ENCODE measurements around the gene PASD1. TPM values are rescaled to one million over a fixed set of nuclear protein-coding genes. Genes with fewer than 3 reads are reported as not detected.

Gene PASD1
- total and polyA plus RNA-seq, 4 donors = 0.08 to 0.10 TPM; not detected in 2

- Histone ChIP-seq H3K36me3 (ENCODE audit: control insufficient read depth, insufficient read depth, low read length) (no peaks in the 10 kb centered on the region), H3K4me1 (ENCODE audit: control insufficient read depth, insufficient read depth, low read length) (no peaks in the 10 kb centered on the region), H3K9me3 (ENCODE audit: control insufficient read depth, insufficient read depth, low read length) (no peaks in the 10 kb centered on the region), H3K4me3 (ENCODE audit: low read depth, low read length) (no peak overlapping the region), H3K27ac (ENCODE audit: low read depth, low read length) (no peak overlapping the region), H3K27me3 (ENCODE audit: control insufficient read depth, insufficient read depth, low read length) (no peaks in the 10 kb centered on the region)
- DNase-seq (ENCODE audit: low read depth in 4 of 6, low spot score in 6 of 6) = no peak
- WGBS (ENCODE audit: insufficient coverage) = no CpG with 5 or more reads among the region's 1 CpG
Measured at GRCh38 chrX:151596282-151596681, 32.8 kb downstream of the PASD1 start.

- no peak for DNase-seq (ENCODE audit: low read depth in 4 of 6, low spot score in 6 of 6)
- no CpG with 5 or more reads among the region's 1 CpG for WGBS (ENCODE audit: insufficient coverage)
- H3K27ac ChIP-seq (ENCODE audit: low read depth, low read length) = no peak overlapping the region
- no peaks in the 10 kb centered on the region for H3K4me1 ChIP-seq (ENCODE audit: control insufficient read depth, insufficient read depth, low read length)
- no peaks in the 10 kb centered on the region for H3K9me3 ChIP-seq (ENCODE audit: control insufficient read depth, insufficient read depth, low read length)
- H3K4me3 ChIP-seq (ENCODE audit: low read depth, low read length) = no peak overlapping the region
- H3K36me3 ChIP-seq (ENCODE audit: control insufficient read depth, insufficient read depth, low read length) = no peaks in the 10 kb centered on the region
- H3K27me3 ChIP-seq (ENCODE audit: control insufficient read depth, insufficient read depth, low read length) = no peaks in the 10 kb centered on the region
Measured at GRCh38 chrX:151604931-151605330, 41.5 kb downstream of the PASD1 start.

- Histone ChIP-seq H3K9me3 (ENCODE audit: control insufficient read depth, insufficient read depth, low read length) (no peaks in the 10 kb centered on the region), H3K27me3 (ENCODE audit: control insufficient read depth, insufficient read depth, low read length) (no peaks in the 10 kb centered on the region), H3K36me3 (ENCODE audit: control insufficient read depth, insufficient read depth, low read length) (no peaks in the 10 kb centered on the region), H3K4me3 (ENCODE audit: low read depth, low read length) (no peak overlapping the region), H3K4me1 (ENCODE audit: control insufficient read depth, insufficient read depth, low read length) (no peaks in the 10 kb centered on the region), H3K27ac (ENCODE audit: low read depth, low read length) (no peak overlapping the region)
- DNase-seq (ENCODE audit: low read depth in 4 of 6, low spot score in 6 of 6) = no peak
- no CpG with 5 or more reads among the region's 5 CpGs for WGBS (ENCODE audit: insufficient coverage)
Measured at GRCh38 chrX:151609222-151609621, 45.7 kb downstream of the PASD1 start.

- no peak for DNase-seq (ENCODE audit: low read depth in 4 of 6, low spot score in 6 of 6)
- Histone ChIP-seq H3K4me3 (ENCODE audit: low read depth, low read length) (no peak overlapping the region), H3K36me3 (ENCODE audit: control insufficient read depth, insufficient read depth, low read length) (no peaks in the 10 kb centered on the region), H3K27ac (ENCODE audit: low read depth, low read length) (no peak overlapping the region), H3K4me1 (ENCODE audit: control insufficient read depth, insufficient read depth, low read length) (no peaks in the 10 kb centered on the region), H3K27me3 (ENCODE audit: control insufficient read depth, insufficient read depth, low read length) (no peaks in the 10 kb centered on the region), H3K9me3 (ENCODE audit: control insufficient read depth, insufficient read depth, low read length) (no peaks in the 10 kb centered on the region)
- no CpG with 5 or more reads among the region's 3 CpGs for WGBS (ENCODE audit: insufficient coverage)
Measured at GRCh38 chrX:151621422-151621821, 57.9 kb downstream of the PASD1 start.

GRCh38 chrX:151624677-151625076 lies 61.2 kb downstream of the PASD1 start:
- WGBS (ENCODE audit: insufficient coverage) = no CpG with 5 or more reads among the region's 2 CpGs
- no peaks in the 10 kb centered on the region for H3K9me3 ChIP-seq (ENCODE audit: control insufficient read depth, insufficient read depth, low read length)
- H3K4me3 ChIP-seq (ENCODE audit: low read depth, low read length) = no peak overlapping the region
- H3K36me3 ChIP-seq (ENCODE audit: control insufficient read depth, insufficient read depth, low read length) = no peaks in the 10 kb centered on the region
- H3K27ac ChIP-seq (ENCODE audit: low read depth, low read length) = no peak overlapping the region
- H3K4me1 ChIP-seq (ENCODE audit: control insufficient read depth, insufficient read depth, low read length) = no peaks in the 10 kb centered on the region
- no peak for DNase-seq (ENCODE audit: low read depth in 4 of 6, low spot score in 6 of 6)
- H3K27me3 ChIP-seq (ENCODE audit: control insufficient read depth, insufficient read depth, low read length) = no peaks in the 10 kb centered on the region

GRCh38 chrX:151631822-151632221 lies 68.3 kb downstream of the PASD1 start:
- no peak overlapping the region for H3K4me3 ChIP-seq (ENCODE audit: low read depth, low read length)
- no peaks in the 10 kb centered on the region for H3K4me1 ChIP-seq (ENCODE audit: control insufficient read depth, insufficient read depth, low read length)
- no peak overlapping the region for H3K27ac ChIP-seq (ENCODE audit: low read depth, low read length)
- no peaks in the 10 kb centered on the region for H3K9me3 ChIP-seq (ENCODE audit: control insufficient read depth, insufficient read depth, low read length)
- WGBS (ENCODE audit: insufficient coverage) = 27% methylated on average over 1 of the region's 2 CpGs
- no peak for DNase-seq (ENCODE audit: low read depth in 4 of 6, low spot score in 6 of 6)
- H3K27me3 ChIP-seq (ENCODE audit: control insufficient read depth, insufficient read depth, low read length) = no peaks in the 10 kb centered on the region
- H3K36me3 ChIP-seq (ENCODE audit: control insufficient read depth, insufficient read depth, low read length) = no peaks in the 10 kb centered on the region

GRCh38 chrX:151633157-151633556 lies 69.7 kb downstream of the PASD1 start:
- Histone ChIP-seq H3K9me3 (ENCODE audit: control insufficient read depth, insufficient read depth, low read length) (no peaks in the 10 kb centered on the region), H3K36me3 (ENCODE audit: control insufficient read depth, insufficient read depth, low read length) (no peaks in the 10 kb centered on the region), H3K4me1 (ENCODE audit: control insufficient read depth, insufficient read depth, low read length) (no peaks in the 10 kb centered on the region), H3K4me3 (ENCODE audit: low read depth, low read length) (no peak overlapping the region), H3K27me3 (ENCODE audit: control insufficient read depth, insufficient read depth, low read length) (no peaks in the 10 kb centered on the region), H3K27ac (ENCODE audit: low read depth, low read length) (no peak overlapping the region)
- WGBS (ENCODE audit: insufficient coverage) = no CpG with 5 or more reads among the region's 4 CpGs
- DNase-seq (ENCODE audit: low read depth in 4 of 6, low spot score in 6 of 6) = no peak

- Histone ChIP-seq H3K4me3 (ENCODE audit: low read depth, low read length) (no peak overlapping the region), H3K27ac (ENCODE audit: low read depth, low read length) (no peak overlapping the region), H3K36me3 (ENCODE audit: control insufficient read depth, insufficient read depth, low read length) (no peaks in the 10 kb centered on the region), H3K27me3 (ENCODE audit: control insufficient read depth, insufficient read depth, low read length) (no peaks in the 10 kb centered on the region), H3K9me3 (ENCODE audit: control insufficient read depth, insufficient read depth, low read length) (no peaks in the 10 kb centered on the region), H3K4me1 (ENCODE audit: control insufficient read depth, insufficient read depth, low read length) (no peaks in the 10 kb centered on the region)
- no CpG with 5 or more reads among the region's 1 CpG for WGBS (ENCODE audit: insufficient coverage)
- DNase-seq (ENCODE audit: low read depth in 4 of 6, low spot score in 6 of 6) = no peak
Measured at GRCh38 chrX:151634937-151635336, 71.5 kb downstream of the PASD1 start.

- Histone ChIP-seq H3K4me3 (ENCODE audit: low read depth, low read length) (no peak overlapping the region), H3K36me3 (ENCODE audit: control insufficient read depth, insufficient read depth, low read length) (no peaks in the 10 kb centered on the region), H3K9me3 (ENCODE audit: control insufficient read depth, insufficient read depth, low read length) (no peaks in the 10 kb centered on the region), H3K27me3 (ENCODE audit: control insufficient read depth, insufficient read depth, low read length) (no peaks in the 10 kb centered on the region), H3K4me1 (ENCODE audit: control insufficient read depth, insufficient read depth, low read length) (no peaks in the 10 kb centered on the region), H3K27ac (ENCODE audit: low read depth, low read length) (no peak overlapping the region)
- no peak for DNase-seq (ENCODE audit: low read depth in 4 of 6, low spot score in 6 of 6)
- no CpG with 5 or more reads among the region's 11 CpGs for WGBS (ENCODE audit: insufficient coverage)
Measured at GRCh38 chrX:151641564-151641963, 78.1 kb downstream of the PASD1 start.

GRCh38 chrX:151675121-151675746 lies 111.8 kb downstream of the PASD1 start:
- WGBS (ENCODE audit: insufficient coverage) = 46% methylated on average over 6 of the region's 6 CpGs
- H3K36me3 ChIP-seq (ENCODE audit: control insufficient read depth, insufficient read depth, low read length) = no peaks in the 10 kb centered on the region
- no peaks in the 10 kb centered on the region for H3K27me3 ChIP-seq (ENCODE audit: control insufficient read depth, insufficient read depth, low read length)
- no peak for DNase-seq (ENCODE audit: low read depth in 4 of 6, low spot score in 6 of 6)
- H3K4me3 ChIP-seq (ENCODE audit: low read depth, low read length) = no peak overlapping the region
- H3K4me1 ChIP-seq (ENCODE audit: control insufficient read depth, insufficient read depth, low read length) = no peaks in the 10 kb centered on the region
- H3K27ac ChIP-seq (ENCODE audit: low read depth, low read length) = no peak overlapping the region
- no peaks in the 10 kb centered on the region for H3K9me3 ChIP-seq (ENCODE audit: control insufficient read depth, insufficient read depth, low read length)

Data from spinal cord (tissue), 10 donors.